H1 (cell line): ENCODE data around the gene GARNL3. TPM values are rescaled to one million over a fixed set of nuclear protein-coding genes. Genes with fewer than 3 reads are reported as not detected.

ENCODE experiments used
- CTCF ChIA-PET: fragments of 300-600 bp; sonication (Branson Sonifier 250); formaldehyde crosslinking; loops from one replicate; lab custom pipeline; 2021; ENCODE audit not compliant: partially characterized antibody; lab: Charles Lee
- POLR2A ChIA-PET: fragments of 300-600 bp; sonication (Branson Sonifier 250); formaldehyde crosslinking; loops from one replicate; lab custom pipeline; 2021; ENCODE audit warnings: inconsistent platforms; ENCODE audit not compliant: partially characterized antibody; lab: Charles Lee
- DNase-seq, 2 experiments: peaks; one replicate each; pipeline versions ENCODE4 v3.0.0 to v3.0.0-alpha.2; 2010 to 2022; ENCODE audit warnings: low spot score in 2 of 2, low read depth in 1 of 2, mixed read lengths in 1 of 2
- FAIRE-seq: peaks from 2 replicates; lab custom pipeline; 2011; peaks lifted over from hg19 to GRCh38; lab: Jason Lieb, UNC
- H2AFZ ChIP-seq: 2 replicates; pipeline ENCODE4 v1.8.1; 2012; ENCODE audit warnings: low read length, inconsistent platforms
- H2AK5ac ChIP-seq: 2 replicates; pipeline ENCODE4 v1.6.1; 2013; ENCODE audit warnings: low read depth, low read length
- H2BK120ac ChIP-seq: replicated peaks from 2 replicates; pipeline ENCODE3; 2013; ENCODE audit warnings: low read depth, low read length, inconsistent platforms
- H2BK12ac ChIP-seq: 2 replicates; pipeline ENCODE4 v1.6.1; 2013; ENCODE audit warnings: low read depth, low read length
- H2BK15ac ChIP-seq: 2 replicates; pipeline ENCODE4 v1.6.1; 2013; ENCODE audit warnings: low read length
- H2BK20ac ChIP-seq: 2 replicates; pipeline ENCODE4 v1.6.1; 2013; ENCODE audit warnings: low read length
- H2BK5ac ChIP-seq: 2 replicates; pipeline ENCODE4 v1.6.1; 2013; ENCODE audit warnings: low read depth, low read length
- H3K14ac ChIP-seq: 2 replicates; pipeline ENCODE4 v1.6.1; 2013; ENCODE audit warnings: inconsistent platforms; ENCODE audit not compliant: insufficient read length
- H3K18ac ChIP-seq: 2 replicates; pipeline ENCODE4 v1.6.1; 2013; ENCODE audit warnings: low read length; ENCODE audit errors: extremely low read depth
- H3K23ac ChIP-seq: 2 replicates; pipeline ENCODE4 v1.6.1; 2013; ENCODE audit warnings: inconsistent platforms; ENCODE audit not compliant: insufficient read length
- H3K23me2 ChIP-seq: 2 replicates; pipeline ENCODE4 v1.6.1; 2013; ENCODE audit warnings: low read depth, low read length
- H3K27ac ChIP-seq: 2 replicates; pipeline ENCODE4 v1.6.1; 2011; ENCODE audit warnings: low read depth, low read length, inconsistent platforms
- H3K27me3 ChIP-seq, 4 experiments: replicated peaks in 1 of 4; 1 replicate in 1 of 4; 2 replicates in 3 of 4; pipeline versions ENCODE4 v1.6.1 to v1.8.1; 2011 to 2013; ENCODE audit warnings: low read length in 3 of 4, mild to moderate bottlenecking in 3 of 4, inconsistent platforms in 2 of 4, mixed read lengths in 2 of 4, moderate library complexity in 1 of 4; ENCODE audit not compliant: control insufficient read depth in 3 of 4, insufficient read depth in 3 of 4; ENCODE audit errors: extremely low read depth in 1 of 4
- H3K36me3 ChIP-seq, 4 experiments: 2 replicates each; pipeline versions ENCODE4 v1.6.1 to v1.8.1; 2011 to 2013; ENCODE audit warnings: mild to moderate bottlenecking in 4 of 4, low read length in 3 of 4, moderate library complexity in 2 of 4, control low read depth in 1 of 4, inconsistent platforms in 1 of 4; ENCODE audit not compliant: insufficient read depth in 4 of 4, control insufficient read depth in 2 of 4
- H3K4ac ChIP-seq: replicated peaks from 2 replicates; pipeline ENCODE3; 2013; ENCODE audit warnings: low read length, low read depth, mixed read lengths, inconsistent platforms; ENCODE audit not compliant: insufficient read length
- H3K4me1 ChIP-seq, 4 experiments: replicated peaks in 1 of 4; 1 replicate in 1 of 4; 2 replicates in 3 of 4; pipeline versions ENCODE4 v1.6.1 to v1.8.1; 2011 to 2013; ENCODE audit warnings: low read length in 3 of 4, inconsistent platforms in 2 of 4, mixed read lengths in 1 of 4; ENCODE audit not compliant: insufficient read depth in 4 of 4, control insufficient read depth in 3 of 4
- H3K4me2 ChIP-seq, 2 experiments: 2 replicates each; pipeline versions ENCODE4 v1.6.1 to v1.8.1; 2011 to 2013; ENCODE audit warnings: low read depth in 2 of 2, low read length in 2 of 2, control low read depth in 1 of 2, inconsistent platforms in 1 of 2, mild to moderate bottlenecking in 1 of 2; ENCODE audit not compliant: insufficient read depth in 1 of 2
- H3K4me3 ChIP-seq, 4 experiments: fragments of 200-600, 300-600 bp in 1 of 4; sonication (generic), shearing (Covaris generic), sonication (Bioruptor Twin) in 1 of 4; 2 replicates each; pipeline versions ENCODE4 v1.5.1 to v1.8.1; 2011 to 2016; ENCODE audit warnings: low read length in 4 of 4, low read depth in 3 of 4, control low read depth in 2 of 4, inconsistent platforms in 2 of 4, mild to moderate bottlenecking in 2 of 4, mixed read lengths in 1 of 4, moderate library complexity in 1 of 4; ENCODE audit not compliant: insufficient read depth in 2 of 4; ENCODE audit errors: extremely low read depth in 1 of 4
- H3K56ac ChIP-seq: replicated peaks from 2 replicates; pipeline ENCODE3; 2013; ENCODE audit warnings: low read depth, mild to moderate bottlenecking, mixed read lengths, low read length, inconsistent platforms; ENCODE audit not compliant: insufficient read length
- H3K79me1 ChIP-seq: 2 replicates; pipeline ENCODE4 v1.6.1; 2013; ENCODE audit warnings: low read depth, low read length, control low read depth
- H3K79me2 ChIP-seq, 2 experiments: 2 replicates each; pipeline versions ENCODE4 v1.6.1 to v1.8.1; 2012 to 2013; ENCODE audit warnings: low read length in 2 of 2, mild to moderate bottlenecking in 2 of 2, inconsistent platforms in 1 of 2; ENCODE audit not compliant: insufficient read depth in 2 of 2, control insufficient read depth in 1 of 2
- H3K9ac ChIP-seq, 4 experiments: replicated peaks in 1 of 4; 1 replicate in 1 of 4; 2 replicates in 3 of 4; pipeline versions ENCODE4 v1.6.1 to v1.8.1; 2011 to 2013; ENCODE audit warnings: low read depth in 3 of 4, low read length in 3 of 4, control low read depth in 2 of 4, mild to moderate bottlenecking in 2 of 4, moderate library complexity in 2 of 4, inconsistent platforms in 1 of 4; ENCODE audit errors: extremely low read depth in 1 of 4
- H3K9me3 ChIP-seq, 2 experiments: 2 replicates each; pipeline versions ENCODE4 v1.6.1 to v1.8.1; 2012 to 2013; ENCODE audit warnings: mild to moderate bottlenecking in 2 of 2, moderate library complexity in 2 of 2, control low read depth in 1 of 2, inconsistent platforms in 1 of 2, low read depth in 1 of 2, low read length in 1 of 2, mixed read lengths in 1 of 2; ENCODE audit not compliant: insufficient read depth in 2 of 2
- H4K20me1 ChIP-seq, 2 experiments: replicated peaks in 1 of 2; 2 replicates each; pipeline versions ENCODE3 to v1.8.1; 2011 to 2013; ENCODE audit warnings: inconsistent platforms in 2 of 2, low read length in 2 of 2, mild to moderate bottlenecking in 1 of 2; ENCODE audit not compliant: insufficient read depth in 2 of 2, control insufficient read depth in 1 of 2
- H4K5ac ChIP-seq: 2 replicates; pipeline ENCODE4 v1.6.1; 2013; ENCODE audit warnings: low read length, low read depth, mixed read lengths, inconsistent platforms; ENCODE audit not compliant: insufficient read length
- H4K8ac ChIP-seq: 2 replicates; pipeline ENCODE4 v1.8.0; 2013; ENCODE audit warnings: mild to moderate bottlenecking, moderate library complexity, low read length, inconsistent platforms; ENCODE audit not compliant: insufficient read depth; ENCODE audit errors: extremely low read depth
- H4K91ac ChIP-seq: replicated peaks from 2 replicates; pipeline ENCODE3; 2013; ENCODE audit warnings: low read length, mixed read lengths, inconsistent platforms; ENCODE audit not compliant: insufficient read length
- BACH1 ChIP-seq: IDR thresholded peaks from 2 replicates; pipeline ENCODE4 v1.6.1; 2012; ENCODE audit warnings: low read length, improper control_type of control experiment
- CHD1 ChIP-seq: IDR thresholded peaks from 2 replicates; pipeline ENCODE4 v1.6.1; 2012; ENCODE audit warnings: low read depth, low read length, improper control_type of control experiment
- CTCF ChIP-seq, 3 experiments: IDR thresholded peaks; 1 replicate in 2 of 3; 2 replicates in 1 of 3; pipeline versions ENCODE4 v1.5.1 to v1.6.1; 2011; ENCODE audit warnings: low read length in 3 of 3, mild to moderate bottlenecking in 3 of 3, inconsistent platforms in 2 of 3, low read depth in 1 of 3, moderate library complexity in 1 of 3; ENCODE audit not compliant: insufficient read depth in 1 of 3; ENCODE audit errors: control extremely low read depth in 1 of 3
- E2F6 ChIP-seq: IDR thresholded peaks from 2 replicates; pipeline ENCODE4 v1.6.1; 2012; ENCODE audit warnings: inconsistent platforms
- FOSL1 ChIP-seq: IDR thresholded peaks from 2 replicates; pipeline ENCODE4 v1.6.1; 2011; ENCODE audit warnings: mild to moderate bottlenecking, low read depth, low read length, moderate library complexity; ENCODE audit not compliant: insufficient read depth
- KDM5A ChIP-seq: fragments of 200-600 bp; IDR thresholded peaks from 2 replicates; pipeline ENCODE4 v1.7.1; 2012; ENCODE audit warnings: mild to moderate bottlenecking, low read length, inconsistent platforms, mixed read lengths
- POU5F1 ChIP-seq: IDR thresholded peaks from 2 replicates; pipeline ENCODE4 v1.6.1; 2011; ENCODE audit warnings: low read depth, mild to moderate bottlenecking, low read length, moderate library complexity
- RFX5 ChIP-seq: IDR thresholded peaks from 2 replicates; pipeline ENCODE4 v1.6.1; 2011; ENCODE audit warnings: low read depth, low read length, improper control_type of control experiment, borderline replicate concordance
- SP4 ChIP-seq: IDR thresholded peaks from 2 replicates; pipeline ENCODE4 v1.6.1; 2012; ENCODE audit warnings: low read length, inconsistent platforms
- WGBS, 2 experiments: shearing (Covaris generic) in 1 of 2; methylation state at CpG; one replicate each; pipeline versions ENCODE4 v1.1.6 to v1.1.7; 2013 to 2015; ENCODE audit warnings: low lambda C conversion rate in 2 of 2, mixed read lengths in 2 of 2, inconsistent platforms in 1 of 2, low coverage in 1 of 2, missing lambda C conversion rate in 1 of 2; ENCODE audit not compliant: insufficient replicate concordance in 2 of 2, insufficient coverage in 1 of 2, insufficient read length in 1 of 2; ENCODE audit errors: extremely low coverage in 1 of 2, missing lambda C conversion rate in 1 of 2; 5-methylcytosine and 5-hydroxymethylcytosine counted together
- polyA plus RNA-seq, 7 experiments: library from polyadenylated mRNA; depleted of rRNA in 3 of 7; stranded (reverse) in 5 of 7; unstranded in 2 of 7; fragments of >200 nt in 5 of 7; fragments of 200-250 nt in 2 of 7; gene quantifications; 1 replicate in 5 of 7; 2 replicates in 1 of 7; 4 replicates in 1 of 7; pipeline versions ENCODE4 v1.2.1 to v1.2.3, GENCODE V29; 2011 to 2013; ENCODE audit warnings: missing spikeins in 2 of 7, mixed read lengths in 2 of 7
- total RNA-seq: library from RNA; stranded (reverse); fragmentation: NEBNext Ultra II Directional; extraction: Animal tissue kit (Norgen Biotek cat#: 25700); gene quantifications from 2 replicates; pipeline ENCODE4 v1.2.1, GENCODE V29; 2021

The GARNL3 gene
- total and polyA plus RNA-seq, 2 of the 8 experiments (the other 6 are each of a cell fraction or from before 2014, with no cell fraction given) = 6.5 to 18.3 TPM

- H3K4ac ChIP-seq = no peak overlapping the region
- H2AFZ ChIP-seq = no peak overlapping the region
- no peak overlapping the region for H3K27ac ChIP-seq
- WGBS, 2 experiments = 93% methylated on average over 11 of the region's 11 CpGs; no CpG with 5 or more reads in 1 of the 2 experiments
- no peak overlapping the region for H4K5ac ChIP-seq
- H3K9ac ChIP-seq = no peak overlapping the region
- no peak overlapping the region for H4K8ac ChIP-seq
- DNase-seq (no peak), FAIRE-seq (no peak)
- H2BK15ac ChIP-seq = no peak overlapping the region; the same call in 1 of the 2 replicates
- no peak overlapping the region for H3K23ac ChIP-seq
- no peak overlapping the region for H3K4me3 ChIP-seq
- H3K56ac ChIP-seq = no peak overlapping the region
- H2AK5ac ChIP-seq = no peak overlapping the region
- no peak overlapping the region for H2BK120ac ChIP-seq
- CTCF ChIA-PET = interaction anchor here (0.6 to 2.3 kb wide), 4 partner anchors 10 to 459 kb away, joined by 3 to 9 read pairs (median 6); no protein-coding TSS in a partner anchor
- POLR2A ChIA-PET = interaction anchor here (1.7 kb wide), 1 partner anchor 66 kb away, joined by 8 read pairs; the partner anchor contains the start of genes LRSAM1 and RPL12
- peaks cover 0 to 2% (median 0%) of the 10 kb centered on the region in 4 experiments; a peak in 1 of 7 replicates for H3K4me1 ChIP-seq
- no peaks in the 10 kb centered on the region; a peak in 1 of 7 replicates for H3K27me3 ChIP-seq
- H3K79me1 ChIP-seq = no peaks in the 10 kb centered on the region
- no peak overlapping the region for H3K18ac ChIP-seq
- H2BK5ac ChIP-seq = 0 out of 2 replicates have a peak overlapping the region, but pooled peaks have one; percentile 7
- H3K14ac ChIP-seq = no peak overlapping the region
- no peaks in the 10 kb centered on the region for H3K23me2 ChIP-seq
- no peaks in the 10 kb centered on the region for H3K36me3 ChIP-seq
- H4K20me1 ChIP-seq = no peaks in the 10 kb centered on the region
- H3K79me2 ChIP-seq = no peaks in the 10 kb centered on the region
- no peak overlapping the region for H4K91ac ChIP-seq
- H3K9me3 ChIP-seq = no peaks in the 10 kb centered on the region
- no peak overlapping the region for H2BK12ac ChIP-seq
- H3K4me2 ChIP-seq = no peak overlapping the region
- H2BK20ac ChIP-seq = no peak overlapping the region
- TF ChIP-seq BACH1 (no peak), POU5F1 (no peak), CTCF (IDR thresholded peaks at IDR 0.05; ENCODE audit: control extremely low read depth in 1 of 3, insufficient read depth in 1 of 3, low read depth in 1 of 3, low read length in 3 of 3) (no peak), CHD1 (no peak), SP4 (no peak), E2F6 (no peak), KDM5A (no peak), FOSL1 (no peak), RFX5 (no peak)
These were observed 119.6 kb downstream of the GARNL3 start for GRCh38 chr9:127384016-127384730.
